T-helper 2 cell (primary cell): ENCODE results near the gene DMD.
A peak's percentile ranks its signal among the peaks of the same experiment; 100 is the strongest.

Experiments
- DNase-seq, 5 experiments: peaks; one replicate each; pipeline versions ENCODE4 v3.0.0 to v3.0.0-alpha.2; 2012 to 2022

DMD gene

DNA sequence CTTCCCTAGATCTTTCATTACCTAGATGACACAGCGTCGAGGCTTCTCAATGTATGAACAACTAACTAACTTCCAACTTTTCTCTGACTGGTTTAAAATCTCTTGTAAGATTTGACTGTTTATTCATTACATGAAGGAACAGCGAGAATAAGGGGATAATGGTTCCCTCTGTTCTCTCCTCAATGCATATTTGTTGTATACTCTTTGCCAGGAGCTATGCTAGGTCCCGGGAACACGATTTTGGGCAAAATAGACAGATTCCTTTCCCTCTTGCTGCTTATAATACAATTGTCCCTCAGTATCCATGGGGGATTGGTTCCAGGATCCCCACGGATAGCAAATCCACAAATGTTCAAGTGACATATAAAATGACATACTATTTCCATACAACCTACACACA, 1020.0 kb downstream of the DMD start:
- DNase-seq, result no peak

DNA sequence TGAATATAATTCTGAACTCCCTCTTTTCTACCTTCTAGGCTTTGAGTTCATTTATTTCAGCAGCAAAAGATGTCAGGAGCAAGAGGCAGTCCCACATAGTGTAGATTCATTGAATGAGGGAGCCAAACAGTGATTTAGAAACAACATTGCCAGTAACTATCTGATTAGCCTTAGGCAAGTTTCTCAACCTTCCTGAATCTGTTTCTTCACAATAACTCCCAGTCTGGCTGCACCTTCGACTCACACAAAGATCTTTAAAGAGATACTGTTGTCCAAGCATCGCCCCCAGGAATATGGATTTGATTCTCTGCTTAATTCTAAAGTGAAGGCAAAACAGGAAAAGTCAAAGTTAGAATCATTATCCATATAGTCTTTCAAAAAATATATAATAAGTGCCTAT, 1026.2 kb downstream of the DMD start:
- DNase-seq, result no peak

DNA sequence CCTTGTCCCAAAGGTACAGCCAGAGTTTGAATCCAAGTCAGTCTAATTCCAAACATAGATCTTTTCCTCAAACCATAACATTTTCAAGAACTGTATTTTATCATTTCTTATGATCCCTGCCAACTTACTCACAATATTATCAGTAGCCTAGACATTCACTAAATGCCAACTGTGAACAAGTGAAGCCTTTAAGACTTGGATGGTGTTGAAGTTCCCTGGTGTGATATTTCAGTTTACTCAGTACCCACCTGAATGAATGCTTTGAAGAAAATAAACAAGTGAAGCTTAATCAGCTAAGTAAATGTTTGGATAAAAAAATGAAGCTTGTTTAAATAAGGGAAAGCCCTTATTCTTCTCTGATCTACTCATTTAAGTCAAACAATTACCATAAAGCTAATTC, 1028.3 kb downstream of the DMD start:
- no peak for DNase-seq

DNA sequence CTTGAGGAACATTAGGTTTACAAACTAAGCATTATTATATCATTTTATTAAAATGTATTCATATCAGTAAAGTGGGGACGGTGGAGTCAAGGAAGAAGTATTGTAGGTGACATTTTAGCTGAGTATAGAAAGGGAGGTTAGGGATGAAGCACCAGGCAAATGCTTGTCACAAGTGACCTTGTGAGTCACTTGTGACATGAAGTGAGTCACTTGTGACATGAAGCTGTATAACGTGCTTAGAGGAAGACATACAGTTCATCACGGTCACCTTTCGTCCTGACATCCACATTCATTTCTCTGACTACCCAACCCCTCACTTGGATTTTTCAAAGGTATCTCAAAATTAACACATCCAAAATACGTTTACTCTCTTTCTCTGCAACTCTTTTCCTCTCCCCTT, 1034.8 kb downstream of the DMD start:
- no peak for DNase-seq

DNA sequence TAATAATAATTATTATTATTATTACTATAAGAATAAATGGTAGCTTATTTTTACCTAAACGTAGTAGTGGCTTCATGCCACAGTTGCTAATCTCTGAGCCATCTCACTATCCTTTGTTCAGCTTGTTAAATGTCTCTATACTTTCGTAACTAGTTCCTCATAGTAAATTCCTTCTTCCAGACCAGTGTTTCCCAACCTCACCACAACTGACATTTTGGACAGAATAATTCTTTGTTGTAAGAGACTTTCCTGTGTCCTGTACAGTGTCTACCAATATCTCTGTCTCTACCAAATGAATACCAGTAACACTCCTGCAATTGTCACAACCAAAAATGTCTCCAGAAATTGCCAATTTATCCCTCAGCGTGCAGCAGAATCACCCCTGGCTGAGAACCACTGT, 1040.9 kb downstream of the DMD start:
- no peak for DNase-seq

DNA sequence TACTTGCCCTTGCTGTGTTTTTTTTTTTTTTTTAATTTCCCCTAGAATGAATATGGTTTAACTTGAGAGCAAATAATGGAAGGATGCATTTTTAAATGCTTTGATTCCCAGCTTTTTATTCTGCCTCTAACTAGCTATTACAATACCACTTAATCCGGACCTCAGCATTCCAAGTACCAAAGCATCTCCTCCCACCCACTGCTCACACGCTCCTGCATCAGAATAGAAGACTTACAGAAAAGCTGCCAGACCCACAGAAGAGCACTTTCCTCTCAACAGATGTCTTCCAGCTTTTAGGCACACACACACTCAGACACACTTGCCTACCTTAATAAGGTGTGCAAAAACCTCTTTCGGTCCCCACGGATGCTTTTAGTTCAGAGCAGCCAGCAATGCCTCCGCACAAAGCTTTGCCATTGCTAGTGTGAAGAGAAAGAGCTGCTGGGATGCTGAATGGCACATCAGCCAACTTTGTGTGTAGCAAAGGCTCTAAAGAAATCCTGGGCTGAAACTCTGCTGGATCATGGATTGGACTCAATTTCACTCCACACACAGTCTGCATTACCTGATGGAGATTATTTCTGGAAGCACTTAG, 1056.2 kb downstream of the DMD start:
- no peak for DNase-seq

DNA sequence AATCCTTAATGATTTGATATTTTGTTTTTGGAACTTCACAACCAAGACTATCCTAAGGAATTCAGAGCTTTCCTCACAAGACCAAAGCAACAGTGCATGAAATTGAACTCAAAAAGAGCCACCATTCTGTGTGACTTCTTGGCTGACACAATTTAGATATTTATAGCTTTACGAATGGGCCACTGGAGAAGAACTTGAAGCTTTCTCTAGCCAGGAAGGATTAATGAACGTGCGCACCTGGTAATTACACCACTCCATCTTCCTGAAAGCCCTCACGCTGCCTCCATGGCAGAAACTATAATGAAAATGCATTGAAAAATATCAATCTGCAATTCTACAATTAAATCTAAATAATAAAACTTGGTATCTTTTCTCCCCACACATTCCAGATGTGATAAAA, 1057.8 kb downstream of the DMD start:
- no peak for DNase-seq

DNA sequence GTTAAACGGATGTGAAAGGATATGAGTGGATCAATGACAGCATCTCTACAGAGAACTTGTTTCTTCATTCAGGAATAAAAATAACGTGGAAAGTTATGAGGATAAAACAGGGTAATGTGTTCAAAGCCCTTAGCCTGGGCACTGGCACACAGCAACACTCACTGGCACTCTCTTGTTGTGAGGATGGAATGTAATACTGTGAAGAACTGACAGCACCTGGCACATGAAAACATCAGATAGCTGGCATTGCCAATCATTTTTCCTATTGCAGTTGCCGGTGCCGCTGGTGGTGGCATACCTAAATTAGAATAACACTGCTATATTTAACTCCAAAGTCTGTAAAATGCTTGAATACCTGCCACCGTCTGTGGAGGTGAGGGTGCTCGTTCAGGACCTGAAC, 1061.2 kb downstream of the DMD start:
- no peak for DNase-seq

DNA sequence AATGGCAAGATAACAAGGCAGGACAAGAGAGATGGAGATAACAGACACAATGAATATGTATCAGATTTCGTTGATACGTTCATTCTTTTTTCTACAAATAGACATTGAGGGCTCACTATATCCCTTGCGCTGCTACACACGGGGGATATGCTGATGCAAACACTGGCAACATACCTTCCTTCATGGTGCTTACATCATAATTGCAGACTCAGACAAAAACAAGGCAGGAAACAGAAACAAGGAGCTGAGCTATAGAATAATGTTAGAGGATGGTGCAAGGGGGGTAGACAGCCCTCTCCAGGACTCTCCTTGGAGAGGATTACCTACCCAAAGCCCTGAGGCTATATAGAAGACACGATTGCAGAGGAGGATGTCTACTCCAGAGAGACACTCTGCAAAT, 1069.5 kb downstream of the DMD start:
- DNase-seq, result no peak

DNA sequence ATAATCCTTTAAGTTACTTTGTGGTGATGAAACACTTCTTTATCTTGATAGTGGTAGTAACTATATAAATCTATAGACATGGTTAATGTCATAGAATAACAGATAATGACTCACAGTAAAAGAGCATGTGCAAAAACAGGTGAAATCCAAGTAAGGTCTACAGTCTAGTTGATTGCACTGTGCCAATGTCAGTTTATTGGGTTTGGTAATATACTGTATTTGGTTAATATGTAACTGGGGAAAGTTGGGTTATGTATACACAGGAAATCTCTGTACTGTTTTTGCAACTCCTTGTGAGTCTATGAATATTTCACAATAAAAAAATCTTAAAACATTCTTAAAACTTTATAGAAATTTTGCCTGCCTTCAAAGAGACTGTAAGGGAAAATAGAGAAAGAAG, 1071.9 kb downstream of the DMD start:
- no peak for DNase-seq

DNA sequence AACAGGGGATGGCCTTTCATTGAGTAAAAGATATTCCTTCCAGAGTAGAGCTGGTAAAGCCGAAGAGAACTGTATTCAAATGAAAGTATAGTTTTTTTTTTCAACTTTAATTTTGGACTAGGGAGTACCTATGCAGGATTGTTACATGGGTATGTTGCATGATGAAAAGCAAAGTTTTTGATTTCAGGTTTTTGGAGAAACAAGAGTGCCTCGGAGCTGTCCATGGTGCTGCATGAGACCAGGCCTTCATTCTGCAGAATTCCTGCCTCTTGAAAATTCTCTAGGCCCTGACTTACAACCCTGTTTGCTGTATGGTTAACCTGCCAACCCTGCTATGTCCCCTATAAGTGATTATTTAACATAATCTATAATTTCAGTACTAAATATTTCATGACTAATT, 1073.8 kb downstream of the DMD start:
- peak in 1 of 5 experiments; percentile 0 for DNase-seq

DNA sequence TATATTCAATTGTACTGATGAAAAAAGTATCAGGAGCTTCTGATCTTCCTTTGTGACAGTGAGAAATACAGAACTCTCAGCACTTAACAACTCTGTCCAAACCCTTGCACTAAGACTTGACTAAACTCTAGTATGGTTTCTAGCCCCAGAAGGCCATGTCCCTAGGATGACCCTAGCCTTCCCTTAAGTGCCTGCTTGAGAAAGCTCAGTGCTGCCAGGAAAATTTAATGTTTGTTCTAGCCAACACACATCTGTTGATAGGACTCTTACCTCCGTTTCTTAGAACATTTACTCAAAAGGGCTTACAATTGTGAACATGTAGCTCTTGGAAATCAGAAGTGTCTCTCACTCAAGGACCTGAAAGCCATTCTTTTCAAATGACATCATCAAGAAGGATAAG, 1084.4 kb downstream of the DMD start:
- no peak for DNase-seq

DNA sequence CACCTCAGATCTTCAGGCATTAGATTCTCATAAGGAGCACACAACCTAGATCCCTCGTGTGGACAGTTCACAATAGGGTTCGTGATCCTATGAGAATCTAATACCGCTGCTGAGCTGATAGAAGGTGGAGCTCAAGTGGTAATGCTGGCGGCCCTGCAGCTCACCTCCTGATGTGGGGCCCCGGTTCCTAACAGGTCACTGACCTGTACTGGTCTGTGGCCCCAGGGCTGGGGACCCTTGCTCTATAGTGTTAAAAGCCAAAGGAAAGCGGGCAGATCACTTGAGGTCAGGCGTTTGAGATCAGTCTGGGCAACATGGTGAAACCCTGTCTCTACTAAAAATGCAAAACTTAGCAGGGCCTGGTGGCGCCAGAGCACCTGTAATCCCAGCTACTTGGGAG, 1092.5 kb downstream of the DMD start:
- no peak for DNase-seq

DNA sequence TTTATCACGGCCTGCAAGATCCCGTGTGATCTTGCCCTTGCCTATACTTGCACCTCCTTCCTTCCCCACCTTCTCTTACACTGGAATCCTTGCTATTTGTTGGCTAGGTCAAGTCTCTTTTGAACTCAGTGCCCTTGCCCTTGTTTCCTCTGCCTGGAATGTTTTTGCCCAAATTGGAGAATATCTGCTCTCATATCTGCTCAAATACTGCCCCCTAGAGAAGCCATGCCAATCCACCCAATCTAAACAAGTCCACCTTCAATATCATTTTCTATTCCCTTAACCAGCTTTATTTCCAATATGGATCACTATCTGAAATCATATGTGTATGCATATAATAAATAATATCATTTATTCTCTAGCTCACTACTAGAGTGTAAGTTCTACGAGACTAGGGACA, 1095.3 kb downstream of the DMD start:
- DNase-seq, result no peak

DNA sequence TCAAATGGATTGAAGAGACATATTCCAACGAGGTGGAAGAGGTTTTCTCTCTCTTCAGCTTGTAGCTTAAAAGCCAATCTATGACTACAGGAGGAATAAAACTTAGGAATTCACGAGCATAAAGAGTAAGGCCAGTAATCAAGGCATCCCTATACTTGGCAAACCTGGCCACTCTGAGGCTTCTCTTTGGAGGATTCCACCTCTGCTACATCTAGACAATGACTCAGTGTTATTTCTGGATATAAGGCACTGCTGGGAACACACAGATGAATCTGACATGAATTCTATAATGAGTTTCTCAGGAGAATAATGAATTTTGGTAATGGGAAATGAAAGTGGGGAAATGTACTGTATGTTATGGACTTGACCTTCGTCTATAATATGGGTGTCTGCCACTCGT, 1123.7 kb downstream of the DMD start:
- DNase-seq, result no peak

DNA sequence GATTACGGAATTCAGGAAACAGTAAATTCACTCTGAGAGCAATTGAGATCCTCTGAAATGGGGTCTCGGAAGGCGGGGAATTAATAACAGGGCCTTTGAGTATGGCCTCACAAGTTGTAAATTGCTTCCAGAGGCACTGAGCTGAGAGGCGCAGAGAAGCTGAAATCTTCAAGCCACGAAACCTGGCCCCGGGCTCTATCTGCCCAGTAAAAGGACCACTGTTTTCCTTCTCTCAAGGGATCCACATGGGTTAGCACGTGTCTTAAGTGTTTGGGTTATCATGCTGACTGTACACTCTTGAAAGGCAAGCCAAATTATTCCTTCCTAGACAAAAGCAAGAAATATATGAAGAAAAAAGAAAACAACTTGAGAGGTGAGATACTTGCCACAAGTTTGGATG, 1126.6 kb downstream of the DMD start:
- DNase-seq, result no peak

DNA sequence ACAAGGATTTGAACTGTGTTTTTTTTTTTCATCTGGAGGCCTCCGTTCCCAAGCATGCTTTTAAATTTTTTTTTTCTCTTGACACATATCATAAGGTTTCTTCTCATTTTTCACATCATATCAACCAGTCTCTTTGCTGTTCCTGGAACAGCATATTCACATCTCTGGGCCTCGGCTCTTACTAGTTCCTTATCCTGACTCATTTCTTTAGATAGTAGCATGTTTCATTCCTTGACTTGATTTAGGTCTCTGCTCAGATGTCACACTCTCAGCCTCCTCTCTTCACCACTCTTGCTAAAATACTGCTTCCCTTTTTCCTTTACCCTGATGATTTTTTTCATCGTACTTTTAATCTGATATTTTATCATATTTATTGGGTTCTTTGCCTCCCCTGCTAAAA, 1163.1 kb downstream of the DMD start:
- no peak for DNase-seq

DNA sequence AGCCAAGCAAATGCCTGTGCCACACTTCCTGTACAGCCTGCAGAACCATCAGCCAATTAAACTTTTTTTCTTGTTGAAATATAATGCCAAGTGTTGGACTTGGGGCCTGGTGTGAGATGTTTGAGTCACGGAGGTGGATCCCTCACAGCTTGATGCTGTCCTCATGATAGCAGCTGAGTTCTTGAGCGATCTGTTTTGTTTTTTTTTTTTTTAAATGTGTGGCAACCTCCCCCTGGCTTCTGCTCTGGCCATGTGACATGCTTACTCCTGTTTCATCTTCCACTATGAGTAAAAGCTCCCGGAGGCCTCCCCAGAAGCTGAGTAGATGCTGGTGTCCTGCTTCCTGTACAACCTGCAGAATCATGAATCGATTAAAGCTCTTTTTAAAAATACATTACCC, 1166.2 kb downstream of the DMD start:
- no peak for DNase-seq

DNA sequence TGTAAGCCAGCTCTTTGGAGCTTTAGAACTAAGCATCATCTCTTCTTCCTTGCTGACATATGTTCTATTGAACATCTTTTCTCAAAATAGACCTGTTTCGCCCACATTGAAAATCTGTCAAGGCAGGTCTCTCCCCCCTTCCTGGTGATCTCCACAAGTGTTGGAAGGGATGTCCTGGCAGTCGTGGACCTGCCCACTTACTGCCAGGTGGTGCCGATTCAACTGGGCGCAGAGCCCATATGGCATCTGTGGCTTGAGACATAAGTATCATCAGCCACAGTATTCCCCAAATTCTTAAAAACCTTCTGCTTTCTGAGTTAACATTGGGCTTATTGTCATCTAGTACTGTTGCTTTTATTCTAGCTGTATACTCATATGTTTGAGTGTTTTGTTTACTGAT, 1170.2 kb downstream of the DMD start:
- no peak for DNase-seq

DNA sequence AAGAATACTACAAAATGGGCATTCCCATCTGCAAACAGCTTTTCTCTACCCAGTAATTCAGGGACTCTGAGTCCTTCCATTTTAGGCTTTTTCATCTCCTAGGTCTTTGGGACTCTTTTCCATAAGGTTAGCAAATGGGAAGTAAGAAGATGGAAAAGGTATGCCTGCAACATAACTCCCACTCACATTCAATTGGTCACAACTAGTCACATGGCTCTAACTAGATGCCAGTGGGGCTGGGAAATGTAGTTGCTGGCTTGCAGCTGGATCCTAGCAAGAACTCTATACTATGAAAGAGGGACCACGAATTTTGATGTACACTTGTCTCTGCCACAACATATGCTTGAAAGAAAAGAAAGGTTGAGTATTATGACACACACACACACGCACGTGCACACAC, 1184.6 kb downstream of the DMD start:
- DNase-seq, result no peak

DNA sequence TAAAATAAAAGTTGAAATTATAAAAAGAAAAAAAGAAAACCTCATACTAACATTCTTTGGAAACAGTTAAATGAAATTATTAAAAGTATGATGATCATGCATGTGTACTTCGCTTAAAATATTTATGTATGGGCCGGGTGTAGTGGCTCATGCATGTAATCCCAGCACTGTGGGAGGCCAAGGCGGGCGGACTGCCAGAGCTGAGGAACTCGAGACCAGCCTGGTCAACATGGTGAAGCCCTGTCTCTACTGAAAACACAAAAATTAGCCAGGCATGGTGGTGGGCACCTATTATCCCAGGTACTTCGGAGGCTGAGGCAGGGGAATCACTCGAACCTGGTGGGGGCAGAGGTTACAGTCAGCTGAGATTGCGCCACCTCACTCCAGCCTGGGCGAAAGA, 1187.3 kb downstream of the DMD start:
- DNase-seq, result no peak

DNA sequence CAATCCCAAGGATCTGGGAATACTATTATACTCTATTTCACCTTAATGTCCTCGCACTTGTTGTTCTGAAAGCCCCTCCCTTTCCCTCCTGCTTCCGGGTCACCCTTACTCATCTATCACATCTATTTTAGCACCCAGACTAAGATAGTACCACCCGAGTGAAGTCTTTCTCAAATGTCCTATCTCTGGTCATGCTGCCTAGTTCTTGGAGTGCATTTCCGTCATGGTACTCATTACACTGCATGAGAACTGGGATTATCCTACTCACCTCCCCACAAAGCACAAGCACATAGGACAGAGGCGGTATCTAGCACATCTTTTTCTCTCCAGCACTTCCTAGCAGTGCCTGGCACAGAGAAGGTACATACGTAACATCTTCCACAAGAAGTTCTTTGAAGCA, 1195.2 kb downstream of the DMD start:
- DNase-seq, result no peak

DNA sequence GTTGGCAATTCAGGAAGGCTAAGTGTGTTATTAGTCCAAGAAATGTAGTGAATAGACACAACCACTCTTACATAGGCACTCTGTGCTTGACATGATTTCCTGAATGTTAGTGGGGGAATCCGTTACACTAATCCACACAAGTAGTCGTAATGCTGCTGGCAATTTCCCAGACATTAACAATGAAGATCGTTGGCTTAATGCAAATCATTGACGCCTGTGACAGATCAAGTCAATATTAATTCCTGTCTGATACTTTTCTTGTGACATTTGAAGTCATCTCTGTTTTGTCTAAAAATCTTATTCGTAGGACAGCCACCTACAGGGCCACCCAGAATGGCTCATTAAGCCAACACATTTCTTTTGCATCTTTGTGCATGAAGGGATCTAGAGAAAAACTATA, 1200.4 kb downstream of the DMD start:
- DNase-seq, result no peak

DNA sequence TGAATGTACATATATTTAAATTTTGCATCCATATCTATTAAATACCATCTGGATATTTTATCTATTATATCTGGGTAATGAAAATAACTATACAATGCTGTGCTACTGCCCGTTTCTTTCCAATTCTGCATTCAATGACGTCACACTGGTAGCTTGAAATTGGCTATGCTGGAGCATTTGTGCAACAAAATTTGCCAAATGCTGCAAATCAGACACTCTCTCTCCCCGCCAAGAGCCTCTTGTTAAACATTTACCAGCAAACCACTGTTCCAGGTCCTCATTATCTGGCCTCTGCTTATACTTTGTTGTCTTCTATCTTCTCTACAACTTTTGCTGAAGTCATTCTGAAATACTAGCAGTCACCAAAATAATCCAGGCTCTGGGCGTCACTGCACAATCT, 1201.1 kb downstream of the DMD start:
- no peak for DNase-seq

DNA sequence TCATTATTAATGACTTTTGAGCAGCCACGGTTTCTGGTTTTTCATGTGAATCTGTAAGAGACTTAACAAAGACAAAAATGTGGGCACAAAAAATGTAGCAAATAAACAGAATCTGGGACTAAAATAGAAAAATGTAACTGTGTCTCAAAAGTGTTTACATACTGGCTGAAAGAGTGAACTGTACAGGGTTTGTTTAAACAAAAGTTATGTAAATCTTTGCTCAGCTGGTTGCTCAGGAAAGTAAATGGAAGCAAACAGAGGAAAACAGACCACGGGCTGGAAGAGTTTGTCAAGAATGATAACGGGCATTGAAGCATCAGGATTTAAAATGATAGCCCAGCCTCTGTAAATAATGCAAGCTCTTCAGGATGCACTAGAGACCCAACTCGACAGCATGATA, 1217.7 kb downstream of the DMD start:
- no peak for DNase-seq

DNA sequence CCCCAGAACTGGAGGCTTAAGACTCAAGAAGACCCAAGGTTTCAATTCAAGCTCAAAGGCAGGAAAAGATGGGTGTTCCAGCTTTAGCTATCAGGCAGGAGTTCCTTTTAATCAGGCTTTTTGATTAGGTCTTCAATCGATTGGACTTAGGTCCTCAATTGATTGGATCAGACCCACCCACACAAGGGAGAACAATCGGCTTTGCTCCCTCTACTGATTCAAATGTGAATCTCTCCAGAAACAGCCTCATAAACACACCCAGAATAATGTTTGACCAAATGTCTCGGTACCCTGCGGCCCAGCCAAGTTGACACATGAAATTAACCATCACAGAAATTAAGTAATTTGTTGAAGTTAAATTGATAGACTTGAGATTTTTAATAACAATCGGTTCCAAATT, 1222.4 kb downstream of the DMD start:
- DNase-seq, result no peak
